SJSA1 (cell line): Measurements from ENCODE around the gene PNLIPRP1. TPM values are rescaled to one million over a fixed set of nuclear protein-coding genes. Genes with fewer than 3 reads are reported as not detected.

ENCODE experiments used
- DNase-seq, 2 experiments: peaks; one replicate each; pipeline ENCODE4 v3.0.0-alpha.2; 2015 to 2020; ENCODE audit warnings: low spot score in 2 of 2, low read depth in 1 of 2
- H3K27ac ChIP-seq: fragments of 250-450 bp; sonication (Bioruptor Pico); 2 replicates; pipeline ENCODE4 v1.5.1; 2020; ENCODE audit warnings: mild to moderate bottlenecking, moderate library complexity
- H3K27me3 ChIP-seq: fragments of 250-450 bp; sonication (Bioruptor Pico); replicated peaks from 2 replicates; pipeline ENCODE4 v1.5.1; 2020; ENCODE audit warnings: mild to moderate bottlenecking, moderate library complexity
- H3K36me3 ChIP-seq: fragments of 250-450 bp; sonication (Bioruptor Pico); 2 replicates; pipeline ENCODE4 v1.5.1; 2020; ENCODE audit warnings: mild to moderate bottlenecking
- H3K4me1 ChIP-seq: fragments of 250-450 bp; sonication (Bioruptor Pico); replicated peaks from 2 replicates; pipeline ENCODE4 v1.6.1; 2021; ENCODE audit warnings: mild to moderate bottlenecking
- H3K4me3 ChIP-seq: fragments of 250-450 bp; sonication (Bioruptor Pico); 2 replicates; pipeline ENCODE4 v1.5.1; 2020; ENCODE audit warnings: mild to moderate bottlenecking
- H3K9me3 ChIP-seq: fragments of 250-450 bp; sonication (Bioruptor Pico); replicated peaks from 2 replicates; pipeline ENCODE4 v1.5.1; 2020; ENCODE audit warnings: mild to moderate bottlenecking
- total RNA-seq: library from RNA; depleted of rRNA; stranded (reverse); fragments of >200 nt; shearing (Covaris generic); gene quantifications from 2 replicates; pipeline ENCODE4 v1.2.3, GENCODE V29; 2014

Gene PNLIPRP1
- total RNA-seq, 1 experiment from 2014 or later, result not detected

- no peak for DNase-seq
- Histone ChIP-seq H3K4me3 (no peak overlapping the region), H3K36me3 (no peaks in the 10 kb centered on the region), H3K9me3 (no peaks in the 10 kb centered on the region), H3K27ac (no peak overlapping the region), H3K4me1 (no peaks in the 10 kb centered on the region), H3K27me3 (no peaks in the 10 kb centered on the region)
Measured at GRCh38 chr10:116587878-116588591, 2.7 kb upstream of the PNLIPRP1 start.

GRCh38 chr10:116588995-116589394 is 1.8 kb upstream of the PNLIPRP1 start:
- H3K4me1 ChIP-seq, result no peaks in the 10 kb centered on the region
- DNase-seq, result no peak
- H3K9me3 ChIP-seq, result no peaks in the 10 kb centered on the region
- no peaks in the 10 kb centered on the region for H3K36me3 ChIP-seq
- no peak overlapping the region for H3K27ac ChIP-seq
- H3K27me3 ChIP-seq, result no peaks in the 10 kb centered on the region
- H3K4me3 ChIP-seq, result no peak overlapping the region

- H3K4me1 ChIP-seq, result no peaks in the 10 kb centered on the region
- H3K36me3 ChIP-seq, result no peaks in the 10 kb centered on the region
- no peak for DNase-seq
- no peaks in the 10 kb centered on the region for H3K27me3 ChIP-seq
- H3K9me3 ChIP-seq, result no peaks in the 10 kb centered on the region
- no peak overlapping the region for H3K4me3 ChIP-seq
- H3K27ac ChIP-seq, result no peak overlapping the region
Measured at GRCh38 chr10:116589926-116590325, 833 bp upstream of the PNLIPRP1 start.

GRCh38 chr10:116593139-116593740 is 2.5 kb downstream of the PNLIPRP1 start:
- no peak for DNase-seq
- no peaks in the 10 kb centered on the region for H3K36me3 ChIP-seq
- H3K27ac ChIP-seq, result no peak overlapping the region
- no peaks in the 10 kb centered on the region for H3K4me1 ChIP-seq
- no peaks in the 10 kb centered on the region for H3K27me3 ChIP-seq
- no peak overlapping the region for H3K4me3 ChIP-seq
- no peaks in the 10 kb centered on the region for H3K9me3 ChIP-seq

- DNase-seq, result no peak
- Histone ChIP-seq H3K27ac (no peak overlapping the region), H3K4me3 (no peak overlapping the region)
Measured at GRCh38 chr10:116594525-116595035, 3.8 kb downstream of the PNLIPRP1 start.

GRCh38 chr10:116596062-116596461 is 5.3 kb downstream of the PNLIPRP1 start:
- no peak overlapping the region for H3K27ac ChIP-seq
- H3K27me3 ChIP-seq, result no peaks in the 10 kb centered on the region; the same call in 1 of the 2 replicates
- no peaks in the 10 kb centered on the region for H3K4me1 ChIP-seq
- no peaks in the 10 kb centered on the region for H3K36me3 ChIP-seq
- H3K9me3 ChIP-seq, result no peaks in the 10 kb centered on the region
- no peak for DNase-seq
- no peak overlapping the region for H3K4me3 ChIP-seq

More at GRCh38 chr10:116594525-116595035, 3.8 kb downstream of the PNLIPRP1 start:
- no peaks in the 10 kb centered on the region for H3K4me1 ChIP-seq
- no peaks in the 10 kb centered on the region for H3K27me3 ChIP-seq
- no peaks in the 10 kb centered on the region for H3K36me3 ChIP-seq
- H3K9me3 ChIP-seq, result no peaks in the 10 kb centered on the region

GRCh38 chr10:116597543-116597942 is 6.8 kb downstream of the PNLIPRP1 start:
- no peaks in the 10 kb centered on the region for H3K4me1 ChIP-seq
- no peak overlapping the region for H3K4me3 ChIP-seq
- H3K27me3 ChIP-seq, result no peaks in the 10 kb centered on the region; the same call in 1 of the 2 replicates
- no peaks in the 10 kb centered on the region for H3K9me3 ChIP-seq
- no peak for DNase-seq
- H3K36me3 ChIP-seq, result no peaks in the 10 kb centered on the region
- no peak overlapping the region for H3K27ac ChIP-seq

GRCh38 chr10:116598329-116598728 is 7.6 kb downstream of the PNLIPRP1 start:
- no peak for DNase-seq
- Histone ChIP-seq H3K27me3 (no peaks in the 10 kb centered on the region; the same call in 1 of the 2 replicates), H3K9me3 (no peaks in the 10 kb centered on the region), H3K4me1 (no peaks in the 10 kb centered on the region), H3K4me3 (no peak overlapping the region), H3K36me3 (no peaks in the 10 kb centered on the region), H3K27ac (no peak overlapping the region)

GRCh38 chr10:116599991-116600390 is 9.2 kb downstream of the PNLIPRP1 start:
- Histone ChIP-seq H3K4me1 (no peaks in the 10 kb centered on the region), H3K36me3 (no peaks in the 10 kb centered on the region), H3K27ac (no peak overlapping the region), H3K4me3 (no peak overlapping the region), H3K27me3 (no peaks in the 10 kb centered on the region; the same call in 1 of the 2 replicates), H3K9me3 (no peaks in the 10 kb centered on the region)
- no peak for DNase-seq

GRCh38 chr10:116602648-116603400 is 12.1 kb downstream of the PNLIPRP1 start:
- Histone ChIP-seq H3K36me3 (no peaks in the 10 kb centered on the region), H3K27ac (no peak overlapping the region), H3K4me3 (no peak overlapping the region), H3K9me3 (no peaks in the 10 kb centered on the region), H3K4me1 (no peaks in the 10 kb centered on the region), H3K27me3 (peaks cover 4% of the 10 kb centered on the region; the same call in 1 of the 2 replicates)
- no peak for DNase-seq

- 0 out of 2 replicates have a peak, but pooled peaks cover 4% of the 10 kb centered on the region for H3K27me3 ChIP-seq
- H3K9me3 ChIP-seq, result no peaks in the 10 kb centered on the region; the same call in 1 of the 2 replicates
- H3K36me3 ChIP-seq, result no peaks in the 10 kb centered on the region
- no peaks in the 10 kb centered on the region for H3K4me1 ChIP-seq
- no peak overlapping the region for H3K27ac ChIP-seq
- H3K4me3 ChIP-seq, result no peak overlapping the region
- DNase-seq, result no peak
Measured at GRCh38 chr10:116606061-116606483, 15.3 kb downstream of the PNLIPRP1 start.

GRCh38 chr10:116607336-116607735 is 16.6 kb downstream of the PNLIPRP1 start:
- DNase-seq, result no peak
- H3K9me3 ChIP-seq, result no peaks in the 10 kb centered on the region; the same call in 1 of the 2 replicates
- no peaks in the 10 kb centered on the region for H3K4me1 ChIP-seq
- H3K27ac ChIP-seq, result no peak overlapping the region
- no peak overlapping the region for H3K4me3 ChIP-seq
- H3K27me3 ChIP-seq, result 0 out of 2 replicates have a peak, but pooled peaks cover 4% of the 10 kb centered on the region
- no peaks in the 10 kb centered on the region for H3K36me3 ChIP-seq

GRCh38 chr10:116608686-116609594 is 18.2 kb downstream of the PNLIPRP1 start:
- no peak overlapping the region for H3K4me3 ChIP-seq
- no peaks in the 10 kb centered on the region for H3K36me3 ChIP-seq
- no peak for DNase-seq
- 0 out of 2 replicates have a peak, but pooled peaks cover 4% of the 10 kb centered on the region for H3K27me3 ChIP-seq
- no peaks in the 10 kb centered on the region; the same call in 1 of the 2 replicates for H3K9me3 ChIP-seq
- H3K4me1 ChIP-seq, result no peaks in the 10 kb centered on the region
- H3K27ac ChIP-seq, result no peak overlapping the region
